ENCODE measurements around the gene BCAP31.
"Not testable (repeated sequence)": the region's sequence is repeated elsewhere in the genome, so short reads cannot be mapped to it uniquely, and the experiment has no call there.

The BCAP31 gene

DNA sequence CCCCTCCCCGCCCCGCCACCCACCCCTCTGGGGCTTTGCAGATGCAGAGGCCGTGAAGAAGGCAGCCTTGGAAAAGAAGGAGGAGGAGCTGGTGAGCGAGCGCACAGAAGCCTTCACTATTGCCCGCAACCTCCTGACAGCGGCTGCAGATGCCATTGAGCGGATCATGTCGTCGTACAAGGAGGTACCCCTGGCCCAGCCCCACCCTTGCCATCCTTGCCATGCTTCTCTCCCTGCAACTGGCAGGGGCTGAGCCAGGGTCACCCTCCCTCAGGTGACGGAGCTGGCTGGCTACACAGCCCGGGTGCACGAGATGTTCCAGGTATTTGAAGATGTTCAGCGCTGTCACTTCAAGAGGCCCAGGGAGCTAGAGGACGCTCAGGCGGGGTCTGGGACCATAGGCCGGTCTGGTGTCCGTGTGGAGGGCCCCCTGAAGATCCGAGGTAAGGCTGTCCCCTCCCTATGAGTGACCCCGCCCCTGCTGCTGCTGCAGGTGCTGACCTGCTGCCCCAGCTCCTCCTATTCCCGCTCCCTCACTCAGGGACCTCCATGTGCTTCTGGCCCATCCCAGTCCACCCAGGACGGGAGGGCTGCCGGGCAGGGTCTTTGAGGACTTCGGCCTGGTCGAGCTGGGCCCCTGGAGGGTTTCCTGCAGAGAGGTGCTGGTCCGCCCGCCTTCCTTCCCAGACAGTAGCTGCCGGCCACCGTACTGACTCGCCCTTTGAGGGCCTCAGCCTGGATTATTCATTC is 12.1 kb upstream of the BCAP31 start:
- DNase-seq (ENCODE audit: extremely low spot score, insufficient read length, low read depth) (no peak), FAIRE-seq (no peak)

GRCh38 chrX:153735274-153735673 is 11.1 kb upstream of the BCAP31 start:
- peak; percentile 87 for FAIRE-seq

DNA sequence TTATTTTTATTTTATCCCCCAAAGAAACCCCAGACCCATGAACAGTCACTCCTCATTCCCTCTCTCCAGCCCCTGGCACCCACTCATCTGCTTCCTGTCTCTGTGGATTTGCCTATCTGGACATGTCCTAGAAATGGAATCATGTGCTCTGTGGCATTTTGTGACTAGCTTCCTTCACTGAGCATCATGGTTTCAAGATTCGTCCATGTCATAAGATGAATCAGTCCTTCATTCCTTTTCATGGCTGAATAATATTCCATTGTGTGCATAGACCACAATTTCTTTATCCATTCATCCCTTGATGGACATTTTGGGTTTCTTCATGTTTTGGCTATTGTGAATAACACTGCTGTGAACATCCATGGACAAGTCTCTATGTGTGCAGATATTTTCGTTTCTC is 10.7 kb upstream of the BCAP31 start:
- FAIRE-seq (no peak), DNase-seq (ENCODE audit: extremely low spot score, insufficient read length, low read depth) (no peak)

More at GRCh38 chrX:153735274-153735673, 11.1 kb upstream of the BCAP31 start:
- no peak for DNase-seq (ENCODE audit: extremely low spot score, insufficient read length, low read depth)

GRCh38 chrX:153733651-153734240 is 9.6 kb upstream of the BCAP31 start:
- no peak for FAIRE-seq
- no peak for DNase-seq (ENCODE audit: extremely low spot score, insufficient read length, low read depth)

GRCh38 chrX:153732401-153732800 is 8.2 kb upstream of the BCAP31 start:
- DNase-seq (ENCODE audit: extremely low spot score, insufficient read length, low read depth) (no peak), FAIRE-seq (no peak)

DNA sequence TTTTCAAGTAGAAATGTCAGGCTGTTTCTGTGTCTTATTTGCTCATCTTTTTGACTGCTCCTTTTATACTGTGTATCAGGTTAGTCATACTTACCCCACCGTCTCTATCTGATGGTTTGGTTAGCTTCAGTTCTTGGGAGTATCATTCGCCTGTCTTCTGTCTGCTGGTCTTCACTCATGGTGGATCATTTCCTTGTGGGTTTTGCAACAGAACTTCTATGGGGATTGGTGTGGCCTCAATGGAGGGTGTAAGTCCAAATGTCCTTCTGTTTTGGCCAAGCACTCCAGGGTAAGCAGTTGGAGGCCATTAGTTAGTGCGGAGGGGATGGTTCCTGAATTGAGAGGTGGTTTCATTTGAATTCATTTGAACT is 7.6 kb upstream of the BCAP31 start:
- DNase-seq (ENCODE audit: extremely low spot score, insufficient read length, low read depth) (no peak), FAIRE-seq (no peak)

DNA sequence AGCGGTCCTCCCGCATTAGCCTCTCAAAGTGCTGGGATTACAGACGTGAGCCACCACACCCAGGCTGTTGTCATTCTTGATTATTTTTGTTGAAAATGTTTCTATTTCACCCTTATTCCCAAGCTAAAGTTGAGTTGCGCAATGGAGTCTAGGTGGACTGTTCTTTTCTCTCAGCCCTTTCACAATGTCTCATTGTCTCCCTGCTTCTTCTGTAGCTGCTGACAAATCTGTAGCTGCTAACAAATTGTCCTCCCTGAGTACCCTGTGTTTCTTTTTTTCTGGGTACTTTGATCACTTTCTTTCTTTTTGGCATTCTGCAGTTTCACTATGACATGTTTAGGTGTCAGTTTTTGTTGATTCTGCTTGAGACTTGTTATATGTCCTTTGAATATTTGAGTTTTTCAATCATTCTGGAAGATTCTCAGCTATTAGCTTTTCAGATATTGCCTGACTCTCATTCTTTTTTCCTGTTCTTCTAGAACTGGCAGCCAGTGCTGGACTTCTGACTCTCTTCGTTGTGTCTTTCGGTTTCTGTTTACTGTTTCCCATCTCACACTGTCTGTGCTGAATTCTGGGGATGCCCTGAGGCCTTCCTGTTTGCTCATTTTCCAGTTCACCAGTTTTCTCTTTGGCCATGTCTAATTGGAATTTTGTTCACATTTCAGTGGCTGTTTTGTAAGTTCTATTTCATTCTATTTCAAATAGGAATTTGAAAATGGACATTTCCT is 7.1 kb upstream of the BCAP31 start:
- DNase-seq (ENCODE audit: extremely low spot score, insufficient read length, low read depth), result no peak
- peak; percentile 81 for FAIRE-seq

- not testable (repeated sequence) for DNase-seq (ENCODE audit: extremely low spot score, insufficient read length, low read depth); FAIRE-seq
Observed at GRCh38 chrX:153730115-153730514, 5.9 kb upstream of the BCAP31 start.

DNA sequence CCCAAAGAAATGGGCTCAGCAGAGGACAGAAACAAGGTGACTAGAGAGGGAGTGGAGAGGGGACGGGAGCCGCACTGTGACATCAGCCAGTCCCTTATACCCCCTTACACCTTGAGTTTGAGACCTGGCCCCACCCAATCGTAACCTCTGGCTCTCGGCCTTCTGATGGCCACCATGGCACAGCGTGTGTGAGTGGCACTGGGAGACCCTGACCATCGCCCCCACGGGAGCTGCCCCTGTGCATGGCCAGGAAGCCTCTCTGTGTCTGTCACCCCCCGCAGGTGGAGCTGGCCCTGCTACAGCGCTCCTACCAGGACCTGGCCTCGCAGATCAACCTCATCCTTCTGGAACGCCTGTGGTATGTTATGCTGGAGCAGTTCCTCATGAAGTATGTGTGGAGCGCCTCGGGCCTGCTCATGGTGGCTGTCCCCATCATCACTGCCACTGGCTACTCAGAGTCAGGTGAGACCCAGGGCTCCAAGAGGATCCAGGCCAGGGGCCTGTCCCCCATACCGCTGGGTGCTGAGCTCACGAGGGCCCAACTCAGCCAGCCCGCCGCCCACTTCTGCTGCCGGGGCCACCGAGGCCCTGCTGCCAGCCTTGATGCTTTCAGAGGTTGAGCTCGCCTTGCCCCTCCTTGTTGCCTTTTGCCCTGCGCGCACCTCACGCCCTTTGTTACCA is 4.9 kb upstream of the BCAP31 start:
- DNase-seq (ENCODE audit: extremely low spot score, insufficient read length, low read depth) (no peak), FAIRE-seq (no peak)

DNA sequence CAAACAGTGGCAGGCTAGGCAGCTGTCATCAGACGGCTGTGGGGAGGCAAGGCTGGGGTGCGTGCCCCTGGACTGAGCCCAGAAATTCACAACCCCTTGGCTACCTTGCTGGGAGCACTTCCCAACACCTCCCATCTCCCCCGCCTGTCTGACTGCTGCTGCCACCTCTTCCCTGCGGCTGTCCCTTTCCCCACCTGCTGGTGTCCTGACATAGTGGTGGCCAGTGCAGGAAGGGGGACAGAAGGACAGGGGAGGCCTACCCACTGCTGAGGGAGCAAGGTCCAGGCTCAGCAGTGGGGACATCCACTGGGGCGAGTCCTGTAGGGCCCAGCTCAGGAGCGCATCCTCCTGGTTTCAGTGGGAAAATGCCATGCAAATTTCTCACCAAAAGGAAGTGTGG is 3.9 kb upstream of the BCAP31 start:
- FAIRE-seq (no peak), DNase-seq (ENCODE audit: extremely low spot score, insufficient read length, low read depth) (no peak)

- peak; percentile 67 for FAIRE-seq
- no peak for DNase-seq (ENCODE audit: extremely low spot score, insufficient read length, low read depth)
Observed at GRCh38 chrX:153727123-153727931, 3.1 kb upstream of the BCAP31 start.

DNA sequence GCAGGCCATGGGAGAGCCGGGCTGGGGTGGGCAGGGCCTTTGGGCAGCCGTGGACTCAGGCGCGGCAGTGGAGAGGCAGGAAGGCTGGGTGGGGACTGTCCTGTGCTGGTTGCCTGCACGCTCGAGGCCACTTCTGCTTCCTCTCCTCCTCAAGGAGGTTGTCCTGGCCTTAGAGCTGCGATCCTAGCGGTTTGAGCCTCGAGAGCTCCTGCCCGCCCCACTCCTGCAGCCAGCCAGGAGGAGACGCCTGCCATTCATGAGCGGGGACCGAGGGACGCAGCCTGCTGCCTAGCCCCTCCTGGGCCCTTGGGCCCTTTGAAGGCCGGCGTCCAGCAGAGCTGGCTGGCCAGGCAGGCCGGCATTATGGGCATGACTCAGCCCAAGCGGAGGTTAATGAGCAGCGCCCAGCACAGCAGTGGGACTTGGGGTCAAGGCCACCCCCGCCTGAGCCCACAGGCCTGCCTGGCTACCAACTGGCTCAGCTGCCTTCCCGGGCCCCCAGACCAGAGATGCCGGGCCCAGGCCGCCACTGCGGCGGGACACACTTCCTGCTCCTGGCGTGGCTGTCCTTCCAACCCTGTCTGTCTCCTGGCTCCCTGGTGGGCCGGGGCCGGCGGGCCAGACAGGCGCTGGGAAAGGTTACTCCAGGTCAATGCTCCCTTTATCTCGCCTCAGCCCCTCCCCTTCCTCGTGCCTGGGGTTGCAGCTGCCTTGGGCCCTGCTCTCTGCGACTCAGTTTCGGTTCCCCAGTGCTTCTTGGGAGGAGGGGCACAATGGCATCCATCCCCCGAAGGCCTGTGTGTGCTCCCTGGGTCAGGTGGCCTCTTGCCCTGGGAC is 2.3 kb upstream of the BCAP31 start:
- DNase-seq (ENCODE audit: extremely low spot score, insufficient read length, low read depth) (peak; percentile 53), FAIRE-seq (peak; percentile 100)

GRCh38 chrX:153725832-153726285 is 1.7 kb upstream of the BCAP31 start:
- DNase-seq (ENCODE audit: extremely low spot score, insufficient read length, low read depth) (no peak), FAIRE-seq (no peak)

- FAIRE-seq, result no peak
- DNase-seq (ENCODE audit: extremely low spot score, insufficient read length, low read depth), result no peak
Observed at GRCh38 chrX:153725039-153725831, 1.0 kb upstream of the BCAP31 start.

GRCh38 chrX:153723351-153724251 is 586 bp downstream of the BCAP31 start:
- DNase-seq (ENCODE audit: extremely low spot score, insufficient read length, low read depth) (no peak), FAIRE-seq (peak; percentile 71)

- no peak for DNase-seq (ENCODE audit: extremely low spot score, insufficient read length, low read depth)
- no peak for FAIRE-seq
Observed at GRCh38 chrX:153722704-153723350, 1.4 kb downstream of the BCAP31 start.

DNA sequence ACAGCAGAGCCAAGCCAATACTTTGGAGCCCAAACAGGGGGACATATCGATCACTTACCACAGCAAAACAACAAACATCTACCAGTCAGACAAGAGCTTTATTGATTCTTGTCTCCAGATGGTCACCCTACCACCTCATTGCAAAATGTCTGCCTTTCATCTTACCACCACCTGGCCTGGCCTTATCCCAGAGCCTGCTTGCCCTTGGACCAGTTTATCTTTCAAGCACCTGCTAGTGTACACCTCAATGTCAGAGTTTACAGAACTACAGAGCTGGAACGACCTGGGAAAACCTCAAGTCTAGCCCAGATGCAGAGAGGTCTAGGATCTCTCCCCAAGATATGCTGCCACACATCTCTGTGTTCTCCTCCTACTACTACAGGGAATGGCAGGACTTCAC is 4.5 kb downstream of the BCAP31 start:
- FAIRE-seq (no peak), DNase-seq (ENCODE audit: extremely low spot score, insufficient read length, low read depth) (no peak)
